Activated T-helper 9 cell treated with anti-CD3 and anti-CD28 coated beads, Interleukin-2, amount 50 U/mL, for 16 hours (primary cell): ENCODE data around the gene CCDC68.
"Not testable (repeated sequence)": the region's sequence is repeated elsewhere in the genome, so short reads cannot be mapped to it uniquely, and the experiment has no call there.

Experiments
- DNase-seq: peaks from one replicate; pipeline ENCODE4 v3.0.0-alpha.2; 2020; ENCODE audit warnings: low read depth

CCDC68 gene

GRCh38 chr18:54875063-54875462 lies 84.2 kb downstream of the CCDC68 start:
- DNase-seq = no peak

GRCh38 chr18:54873884-54874255 lies 85.4 kb downstream of the CCDC68 start:
- DNase-seq = no peak

- DNase-seq = no peak
These were observed 86.6 kb downstream of the CCDC68 start for GRCh38 chr18:54872681-54873080.

- DNase-seq = no peak
These were observed 88.0 kb downstream of the CCDC68 start for GRCh38 chr18:54871231-54871630.

- DNase-seq = no peak
These were observed 92.1 kb downstream of the CCDC68 start for GRCh38 chr18:54867131-54867530.

GRCh38 chr18:54860941-54861340 lies 98.3 kb downstream of the CCDC68 start:
- no peak for DNase-seq

- DNase-seq = no peak
These were observed 99.4 kb downstream of the CCDC68 start for GRCh38 chr18:54859667-54860421.

GRCh38 chr18:54857499-54857898 lies 101.8 kb downstream of the CCDC68 start:
- DNase-seq = no peak

- no peak for DNase-seq
These were observed 103.1 kb downstream of the CCDC68 start for GRCh38 chr18:54856105-54856646.

GRCh38 chr18:54855050-54855449 lies 104.2 kb downstream of the CCDC68 start:
- not testable (repeated sequence) for DNase-seq

- no peak for DNase-seq
These were observed 106.2 kb downstream of the CCDC68 start for GRCh38 chr18:54852780-54853675.
